ACC112 (cell line): ENCODE results near the gene CLDN14.
"Not testable (repeated sequence)": the region's sequence is repeated elsewhere in the genome, so short reads cannot be mapped to it uniquely, and the experiment has no call there.

ENCODE experiments used
- H2AFZ ChIP-seq: fragments of 200-600 bp; sonication (generic); one replicate; pipeline ENCODE4 v1.6.0; 2017; ENCODE audit warnings: antibody characterized with exemption, low read length; ENCODE audit not compliant: unreplicated experiment
- H3K27ac ChIP-seq: fragments of 200-600 bp; sonication (generic); 2 replicates; pipeline ENCODE4 v1.5.1; 2014; ENCODE audit warnings: low read depth, mild to moderate bottlenecking, antibody characterized with exemption, low read length, moderate library complexity
- H3K27me3 ChIP-seq: fragments of 200-600 bp; sonication (generic); 2 replicates; pipeline ENCODE4 v1.6.1; 2014; ENCODE audit warnings: mild to moderate bottlenecking, antibody characterized with exemption, low read length, moderate library complexity, mixed read lengths; ENCODE audit not compliant: insufficient read depth
- H3K36me3 ChIP-seq: fragments of 200-600 bp; sonication (generic); 2 replicates; pipeline ENCODE4 v1.6.1; 2016; ENCODE audit warnings: mild to moderate bottlenecking, antibody characterized with exemption, low read length, moderate library complexity, mixed read lengths; ENCODE audit not compliant: insufficient read depth
- H3K4me1 ChIP-seq: fragments of 200-600 bp; sonication (generic); one replicate; pipeline ENCODE4 v1.6.1; 2016; ENCODE audit warnings: low read length, mixed read lengths; ENCODE audit not compliant: insufficient read depth, unreplicated experiment, control insufficient read depth
- H3K4me3 ChIP-seq: fragments of 200-600 bp; sonication (generic); 2 replicates; pipeline ENCODE4 v1.5.1; 2014; ENCODE audit warnings: mild to moderate bottlenecking, low read depth, low read length
- H3K79me2 ChIP-seq: fragments of 200-600 bp; sonication (generic); one replicate; pipeline ENCODE4 v1.6.0; 2016; ENCODE audit warnings: low read length; ENCODE audit not compliant: control insufficient read depth, unreplicated experiment, insufficient read depth

The CLDN14 gene

GRCh38 chr21:36482181-36482580, 2.3 kb upstream of the CLDN14 start:
- Histone ChIP-seq H3K27ac (no peak overlapping the region), H3K4me3 (no peak overlapping the region), H3K79me2 (no peaks in the 10 kb centered on the region), H3K27me3 (no peaks in the 10 kb centered on the region), H3K4me1 (peaks cover 10% of the 10 kb centered on the region), H3K36me3 (no peaks in the 10 kb centered on the region), H2AFZ (no peak overlapping the region)

- Histone ChIP-seq H3K4me3 (no peak overlapping the region), H3K27me3 (no peaks in the 10 kb centered on the region), H3K4me1 (peaks cover 10% of the 10 kb centered on the region), H3K79me2 (no peaks in the 10 kb centered on the region), H2AFZ (no peak overlapping the region), H3K36me3 (no peaks in the 10 kb centered on the region), H3K27ac (no peak overlapping the region)
These were observed 1.7 kb upstream of the CLDN14 start for GRCh38 chr21:36481639-36482038.

- no peaks in the 10 kb centered on the region for H3K79me2 ChIP-seq
- H3K4me3 ChIP-seq: no peak overlapping the region
- H3K27ac ChIP-seq: no peak overlapping the region
- peaks cover 10% of the 10 kb centered on the region for H3K4me1 ChIP-seq
- H3K36me3 ChIP-seq: no peaks in the 10 kb centered on the region
- no peak overlapping the region for H2AFZ ChIP-seq
- no peaks in the 10 kb centered on the region for H3K27me3 ChIP-seq
These were observed 696 bp upstream of the CLDN14 start for GRCh38 chr21:36480618-36481017.

- Histone ChIP-seq H3K27me3 (no peaks in the 10 kb centered on the region), H3K27ac (peak overlapping the region; percentile 29; the same call in 1 of the 2 replicates), H3K4me1 (peaks cover 10% of the 10 kb centered on the region), H3K36me3 (no peaks in the 10 kb centered on the region), H3K79me2 (no peaks in the 10 kb centered on the region), H3K4me3 (peak overlapping the region; percentile 44; the same call in 1 of the 2 replicates), H2AFZ (no peak overlapping the region)
These were observed 981 bp downstream of the CLDN14 start for GRCh38 chr21:36478941-36479340.

- Histone ChIP-seq H3K27ac (peak overlapping the region; percentile 29; the same call in 1 of the 2 replicates), H3K4me1 (peaks cover 10% of the 10 kb centered on the region), H3K79me2 (no peaks in the 10 kb centered on the region), H3K27me3 (no peaks in the 10 kb centered on the region), H2AFZ (no peak overlapping the region), H3K4me3 (peak overlapping the region; percentile 44), H3K36me3 (no peaks in the 10 kb centered on the region)
These were observed 1.7 kb downstream of the CLDN14 start for GRCh38 chr21:36478207-36478701.

GRCh38 chr21:36477559-36477958, 2.4 kb downstream of the CLDN14 start:
- Histone ChIP-seq H3K36me3 (no peaks in the 10 kb centered on the region), H3K4me1 (peaks cover 10% of the 10 kb centered on the region), H2AFZ (no peak overlapping the region), H3K79me2 (no peaks in the 10 kb centered on the region), H3K27me3 (no peaks in the 10 kb centered on the region), H3K4me3 (no peak overlapping the region), H3K27ac (no peak overlapping the region)

GRCh38 chr21:36477001-36477400, 2.9 kb downstream of the CLDN14 start:
- Histone ChIP-seq H3K4me1 (peaks cover 10% of the 10 kb centered on the region), H3K79me2 (no peaks in the 10 kb centered on the region), H2AFZ (no peak overlapping the region), H3K36me3 (no peaks in the 10 kb centered on the region), H3K27me3 (no peaks in the 10 kb centered on the region), H3K4me3 (no peak overlapping the region), H3K27ac (no peak overlapping the region)

- H3K36me3 ChIP-seq, H3K4me1 ChIP-seq, H3K27me3 ChIP-seq, H3K79me2 ChIP-seq, H3K27ac ChIP-seq, H2AFZ ChIP-seq, H3K4me3 ChIP-seq: not testable (repeated sequence)
These were observed 3.4 kb downstream of the CLDN14 start for GRCh38 chr21:36476541-36476940.

- H3K27ac ChIP-seq: no peak overlapping the region
- peaks cover 14% of the 10 kb centered on the region for H3K4me1 ChIP-seq
- no peak overlapping the region for H3K4me3 ChIP-seq
- no peaks in the 10 kb centered on the region for H3K36me3 ChIP-seq
- H3K27me3 ChIP-seq: no peaks in the 10 kb centered on the region
- no peaks in the 10 kb centered on the region for H3K79me2 ChIP-seq
- no peak overlapping the region for H2AFZ ChIP-seq
These were observed 5.3 kb downstream of the CLDN14 start for GRCh38 chr21:36474591-36474990.

- Histone ChIP-seq H3K27me3 (no peaks in the 10 kb centered on the region), H3K4me3 (no peak overlapping the region), H2AFZ (no peak overlapping the region), H3K27ac (no peak overlapping the region), H3K79me2 (no peaks in the 10 kb centered on the region), H3K4me1 (peaks cover 4% of the 10 kb centered on the region), H3K36me3 (no peaks in the 10 kb centered on the region)
These were observed 6.7 kb downstream of the CLDN14 start for GRCh38 chr21:36473203-36473602.

GRCh38 chr21:36472377-36472776, 7.5 kb downstream of the CLDN14 start:
- Histone ChIP-seq H3K4me3 (no peak overlapping the region), H3K27ac (no peak overlapping the region), H3K27me3 (no peaks in the 10 kb centered on the region)

More at GRCh38 chr21:36472377-36472776, 7.5 kb downstream of the CLDN14 start:
- no peaks in the 10 kb centered on the region for H3K79me2 ChIP-seq
- no peak overlapping the region for H2AFZ ChIP-seq
- H3K4me1 ChIP-seq: peaks cover 4% of the 10 kb centered on the region
- no peaks in the 10 kb centered on the region for H3K36me3 ChIP-seq
